Activated CD8-positive, alpha-beta memory T cell treated with anti-CD3 and anti-CD28 coated beads for 24 hours (primary cell): ENCODE data around the gene CCL25.
"Not testable (repeated sequence)": the region's sequence is repeated elsewhere in the genome, so short reads cannot be mapped to it uniquely, and the experiment has no call there.

Experiments used
- DNase-seq: peaks from one replicate; pipeline ENCODE4 v3.0.0-alpha.2; 2020

Gene CCL25

DNA sequence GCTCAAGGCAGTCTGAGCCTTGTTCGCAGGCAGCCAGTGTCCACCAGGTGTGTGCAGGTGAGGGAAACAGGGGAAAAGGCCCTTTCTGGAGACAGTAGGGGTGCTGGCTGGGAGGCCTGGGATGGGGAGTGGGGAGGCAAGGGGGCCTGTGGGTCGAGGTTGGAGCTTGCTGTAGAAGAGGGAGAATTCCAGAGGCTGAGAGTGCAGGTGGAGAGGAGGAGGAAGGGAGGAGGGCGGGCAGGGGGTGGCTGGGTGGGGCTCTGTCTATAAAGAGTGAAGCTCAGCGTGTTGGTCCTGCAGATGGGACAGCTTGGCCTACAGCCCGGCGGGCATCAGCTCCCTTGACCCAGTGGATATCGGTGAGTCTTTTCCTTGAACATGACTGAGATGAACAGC lies at the start of gene CCL25:
TSS of gene CCL25 (plus strand) at position 297 of the 396 bp plus-strand sequence. CDS start 290 bp downstream, outside the sequence.
- DNase-seq = no peak

DNA sequence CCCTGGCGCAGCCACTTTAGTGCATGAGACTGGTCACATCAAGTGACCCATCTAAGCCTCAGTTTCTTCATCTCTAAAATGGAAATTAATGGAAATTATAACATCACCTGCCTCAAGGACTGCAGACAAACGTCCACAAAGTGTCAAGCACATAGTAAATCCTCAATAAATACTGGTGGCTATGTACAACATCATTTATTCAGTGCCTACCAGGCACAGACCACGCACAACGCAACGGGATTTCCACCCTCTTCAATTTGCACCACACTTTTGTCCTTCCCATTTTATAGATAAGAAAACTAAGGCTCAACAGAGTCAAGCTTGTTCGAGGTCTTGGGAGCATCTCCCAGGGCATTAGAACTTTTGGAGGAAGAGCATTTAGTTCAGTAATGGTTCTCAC lies 48.6 kb upstream of the CCL25 start:
- DNase-seq = no peak

DNA sequence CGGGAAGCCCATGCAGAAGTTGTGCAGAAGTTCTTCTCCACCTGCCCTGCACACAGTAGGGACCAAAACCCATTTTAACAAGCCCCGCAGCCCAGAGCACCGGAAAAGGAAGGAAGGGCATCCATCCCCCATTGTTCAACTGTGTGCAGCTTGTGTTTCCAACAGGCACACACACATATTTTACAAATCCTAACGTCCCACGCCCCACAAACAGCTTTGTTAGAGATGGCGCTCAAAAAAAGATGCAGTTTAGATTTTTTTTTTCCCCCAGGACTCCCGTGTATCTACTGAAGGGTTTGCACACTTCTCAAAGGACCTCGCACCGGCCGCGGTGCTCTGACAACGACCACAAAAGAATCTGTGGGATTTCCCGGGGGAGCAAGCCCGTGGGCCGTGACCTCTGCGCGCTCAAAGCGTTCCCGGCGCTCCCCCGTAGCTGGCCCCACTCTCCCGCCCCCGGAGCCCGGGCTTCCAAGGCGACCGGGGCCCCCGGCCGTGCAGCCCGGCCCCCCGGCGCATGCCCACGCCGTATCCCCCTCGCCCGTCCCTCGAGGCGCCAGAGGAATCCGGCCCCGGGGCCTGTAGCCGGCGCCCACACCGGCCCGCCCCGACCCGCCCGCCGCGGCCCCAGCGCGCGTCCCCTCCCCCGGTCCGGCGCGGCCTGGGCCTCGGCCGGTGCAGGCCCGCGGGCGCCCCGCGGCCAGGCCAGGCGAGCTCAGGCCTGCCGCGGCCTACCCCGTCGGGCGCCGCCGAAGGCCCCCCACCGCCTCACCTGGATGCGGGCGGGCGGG lies 47.6 kb upstream of the CCL25 start:
- peak; percentile 70 for DNase-seq

- DNase-seq = peak; percentile 93
Measured at GRCh38 chr19:8005534-8006256, 46.9 kb upstream of the CCL25 start, which contains the start of gene ELAVL1. TSS of gene ELAVL1 (minus strand) at chr19:8005641. CDS start at chr19:7991815, 13,826 bp downstream.

- DNase-seq = no peak
Measured at GRCh38 chr19:8017808-8018207, 34.8 kb upstream of the CCL25 start.

DNA sequence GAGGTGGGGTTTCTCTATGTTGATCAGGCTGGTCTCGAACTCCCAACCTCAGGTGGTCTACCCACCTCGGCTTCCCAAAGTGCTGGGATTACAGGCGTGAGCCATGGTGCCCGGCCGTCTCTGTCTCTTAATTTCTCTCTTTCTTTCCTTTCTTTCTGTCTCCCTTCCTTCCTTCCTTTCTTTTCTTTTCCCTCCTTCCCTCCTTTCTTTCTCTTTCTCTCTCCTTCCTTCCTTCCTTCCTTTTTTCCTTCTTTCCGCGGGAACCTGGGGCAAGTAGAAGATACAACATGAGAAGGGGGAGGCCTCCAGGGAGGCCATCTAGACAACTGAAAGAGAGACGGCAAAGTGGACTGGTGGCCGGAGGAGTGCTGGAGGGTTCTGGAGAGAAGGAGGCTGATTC lies 31.9 kb upstream of the CCL25 start:
- no peak for DNase-seq

GRCh38 chr19:8021374-8021773 lies 31.2 kb upstream of the CCL25 start:
- no peak for DNase-seq

DNA sequence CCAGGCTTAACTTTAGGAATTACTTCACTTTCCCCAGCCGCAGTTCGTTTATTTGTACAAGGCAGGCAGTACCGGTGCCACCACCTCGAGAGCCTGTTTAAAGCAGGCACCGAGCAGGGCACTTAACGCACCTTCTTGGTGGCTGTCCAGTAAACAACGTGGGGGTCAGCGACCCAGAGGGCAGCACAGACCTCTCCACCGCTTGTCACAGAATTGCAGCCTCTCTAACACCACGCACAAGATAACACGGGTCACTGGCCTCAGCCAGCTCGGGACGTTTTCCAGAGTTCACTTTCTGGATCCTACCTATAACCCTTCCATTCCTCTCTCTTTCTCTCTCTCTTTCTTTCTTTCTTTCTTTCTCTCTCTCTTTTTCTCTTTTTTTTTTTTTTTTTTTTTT lies 30.3 kb upstream of the CCL25 start:
- DNase-seq = no peak

DNA sequence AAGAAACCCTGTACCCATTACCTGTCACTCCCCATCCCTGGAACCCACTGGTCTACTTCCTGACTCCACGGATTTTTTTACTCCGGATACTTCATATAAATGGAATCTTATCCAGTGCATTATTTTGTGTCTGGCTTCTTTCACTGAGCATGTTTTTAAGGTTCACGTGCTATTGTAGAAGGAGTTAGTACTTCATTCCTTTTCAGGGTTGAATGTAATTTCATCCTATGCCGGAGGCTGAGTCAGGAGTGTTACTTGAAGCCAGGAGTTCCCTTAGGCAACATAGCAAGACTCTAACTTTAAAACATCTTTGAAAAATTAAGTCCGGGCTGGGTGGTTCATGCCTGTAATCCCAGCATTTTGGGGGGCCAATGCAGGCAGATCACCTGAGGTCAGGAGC lies 29.2 kb upstream of the CCL25 start:
- no peak for DNase-seq

- not testable (repeated sequence) for DNase-seq
Measured at GRCh38 chr19:8024256-8024655, 28.3 kb upstream of the CCL25 start.

GRCh38 chr19:8025316-8025715 lies 27.2 kb upstream of the CCL25 start:
- DNase-seq = no peak

GRCh38 chr19:8028951-8029491 lies 23.5 kb upstream of the CCL25 start:
- no peak for DNase-seq

DNA sequence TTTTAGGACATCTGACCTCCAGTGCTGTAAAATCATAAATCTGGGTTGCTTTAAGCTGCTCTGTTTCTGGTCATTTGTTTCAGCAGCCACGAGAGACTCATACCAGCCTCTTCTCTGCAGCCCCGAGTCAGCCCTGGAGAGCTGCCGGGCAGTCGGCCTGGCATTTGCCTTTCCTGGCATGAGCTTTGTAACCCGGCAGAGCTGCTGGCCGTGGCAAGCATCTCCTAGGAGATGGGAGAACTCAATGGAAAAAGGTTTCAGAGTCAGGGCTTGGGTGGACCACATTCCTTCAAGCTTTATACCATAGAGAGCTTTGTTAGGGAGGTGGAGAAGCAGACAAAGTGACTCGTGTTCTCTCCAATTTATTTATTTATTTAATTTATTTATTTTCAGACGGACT lies 21.6 kb upstream of the CCL25 start:
- no peak for DNase-seq

DNA sequence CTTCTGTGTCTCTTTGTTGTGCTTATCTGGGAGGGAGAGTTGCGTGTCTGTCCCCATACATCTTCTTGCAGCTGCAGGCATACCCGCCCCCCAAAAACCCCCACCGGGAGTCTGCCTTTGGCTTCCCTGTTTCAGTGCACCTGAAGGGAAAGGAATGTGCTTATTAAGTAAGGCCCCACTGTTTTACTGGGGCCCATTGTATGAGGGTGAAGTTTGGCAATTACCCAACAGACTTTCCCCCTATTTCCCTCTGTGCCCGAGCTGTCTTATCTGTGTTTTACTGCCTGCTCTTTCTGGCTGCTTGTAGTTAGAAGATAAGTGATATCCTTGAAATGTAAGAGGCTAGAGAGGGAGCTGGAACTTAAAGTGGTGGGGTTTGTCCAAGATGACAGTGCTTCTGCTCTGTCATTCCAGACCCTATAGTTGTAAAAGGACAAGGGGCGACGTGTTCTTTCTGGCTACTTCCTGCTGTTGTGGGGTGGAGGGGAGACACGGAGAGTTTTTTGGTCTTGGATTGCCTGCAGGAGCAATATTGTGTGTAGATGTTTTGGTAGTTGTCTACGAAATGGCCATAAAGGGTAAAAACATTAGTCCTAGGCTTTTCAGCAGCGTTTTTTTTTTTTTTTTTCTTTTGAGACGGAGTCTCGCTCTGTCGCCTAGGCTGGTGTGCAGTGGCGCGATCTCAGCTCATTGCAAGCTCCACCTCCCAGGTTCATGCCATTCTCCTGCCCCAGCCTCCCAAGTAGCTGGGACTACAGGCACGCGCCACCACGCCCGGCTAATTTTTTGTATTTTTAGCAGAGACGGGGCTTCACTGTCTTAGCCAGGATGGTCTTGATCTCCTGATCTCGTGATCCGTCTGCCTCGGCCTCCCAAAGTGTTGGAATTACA lies 19.0 kb upstream of the CCL25 start:
- DNase-seq = not testable (repeated sequence)

- no peak for DNase-seq
Measured at GRCh38 chr19:8034178-8034525, 18.4 kb upstream of the CCL25 start.

DNA sequence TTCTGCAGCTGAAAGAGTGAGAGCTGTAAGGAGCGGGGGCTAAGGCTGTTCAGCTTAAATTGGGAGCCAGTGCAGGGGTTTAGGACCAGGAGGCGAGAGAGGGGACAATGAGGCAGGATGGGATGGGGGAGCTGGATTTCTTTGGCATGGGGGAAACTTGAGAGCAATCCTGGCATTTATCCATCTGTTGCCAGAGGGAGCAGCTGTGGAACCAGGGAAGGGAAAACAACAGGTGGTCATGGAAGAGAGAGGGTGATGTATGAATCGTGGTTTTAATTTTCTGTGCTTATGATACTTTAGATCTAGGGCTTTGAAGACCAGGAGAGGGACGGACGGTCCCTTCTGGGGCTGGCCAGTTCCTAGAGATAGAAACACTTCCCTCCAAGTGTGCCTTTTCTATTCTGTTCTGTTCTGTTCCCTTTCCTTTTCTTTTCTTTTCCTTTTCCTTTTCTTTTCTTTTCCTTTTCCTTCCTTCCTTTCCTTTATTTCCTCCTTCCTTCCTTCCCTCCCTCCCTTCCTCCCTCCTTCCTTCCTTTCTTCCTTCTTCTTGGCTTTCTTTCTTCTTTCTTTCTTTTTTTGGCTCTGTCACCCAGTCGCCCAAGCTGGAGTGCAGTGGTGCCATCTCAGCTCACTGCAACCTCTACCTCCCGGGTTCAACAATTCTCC lies 16.0 kb upstream of the CCL25 start:
- no peak for DNase-seq

DNA sequence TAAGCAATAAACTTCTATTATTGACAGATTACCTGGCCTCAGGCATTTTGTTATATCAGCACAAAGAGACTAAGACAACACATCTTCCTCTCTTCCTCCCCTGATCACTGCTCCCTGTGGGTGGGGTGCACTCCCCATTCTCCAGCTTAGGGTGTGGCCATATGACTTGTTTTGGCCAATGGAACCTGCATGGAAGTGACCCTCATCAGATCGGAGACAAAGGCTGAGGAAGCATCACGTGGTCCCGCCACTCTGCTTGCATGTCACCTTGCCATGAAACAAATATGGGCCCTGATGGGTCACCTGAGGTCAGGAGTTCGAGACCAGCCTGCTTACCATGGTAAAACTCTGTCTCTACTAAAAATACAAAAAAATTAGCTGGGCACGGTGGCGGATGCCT lies 13.7 kb upstream of the CCL25 start:
- DNase-seq = no peak

GRCh38 chr19:8039231-8039630 lies 13.3 kb upstream of the CCL25 start:
- DNase-seq = no peak

- no peak for DNase-seq
Measured at GRCh38 chr19:8041531-8041931, 11.0 kb upstream of the CCL25 start.

GRCh38 chr19:8042900-8043299 lies 9.7 kb upstream of the CCL25 start:
- no peak for DNase-seq

- no peak for DNase-seq
Measured at GRCh38 chr19:8044018-8044417, 8.5 kb upstream of the CCL25 start.

DNA sequence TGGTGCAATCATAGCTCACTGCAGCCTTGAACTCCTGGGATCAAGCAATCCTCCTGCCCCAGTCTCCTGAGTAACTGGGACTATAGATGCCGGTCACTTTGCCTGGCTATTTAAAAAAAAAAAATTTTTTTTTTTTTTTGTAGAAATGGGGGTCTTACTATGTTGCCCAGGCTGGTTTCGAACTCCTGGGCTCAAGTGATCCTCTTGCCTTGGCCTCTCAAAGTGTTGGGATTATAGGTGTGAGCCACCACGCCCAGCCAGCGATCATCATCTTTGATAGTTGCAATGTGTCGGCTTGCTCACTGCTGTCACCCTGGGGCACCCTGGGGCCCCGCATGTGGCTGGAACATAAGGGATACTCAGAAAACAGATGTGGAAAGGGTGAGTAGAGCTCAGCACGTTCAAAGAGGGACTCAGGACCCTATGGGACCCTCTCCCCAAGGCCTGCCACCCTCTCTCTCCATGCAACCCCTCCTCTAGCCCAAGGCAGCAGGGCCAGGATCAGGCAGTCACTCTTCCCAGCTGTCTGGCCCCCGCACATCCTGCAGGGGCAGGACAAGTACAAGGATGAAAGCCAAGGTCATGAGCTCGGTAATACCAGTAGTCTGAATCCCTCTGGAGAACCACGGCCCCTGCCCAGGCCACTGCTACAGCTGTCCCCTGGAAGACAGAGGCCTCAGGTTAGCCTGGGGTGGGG lies 6.5 kb upstream of the CCL25 start:
- DNase-seq = no peak
